ENCODE measurements around the gene ETV6.

The ETV6 gene

DNA sequence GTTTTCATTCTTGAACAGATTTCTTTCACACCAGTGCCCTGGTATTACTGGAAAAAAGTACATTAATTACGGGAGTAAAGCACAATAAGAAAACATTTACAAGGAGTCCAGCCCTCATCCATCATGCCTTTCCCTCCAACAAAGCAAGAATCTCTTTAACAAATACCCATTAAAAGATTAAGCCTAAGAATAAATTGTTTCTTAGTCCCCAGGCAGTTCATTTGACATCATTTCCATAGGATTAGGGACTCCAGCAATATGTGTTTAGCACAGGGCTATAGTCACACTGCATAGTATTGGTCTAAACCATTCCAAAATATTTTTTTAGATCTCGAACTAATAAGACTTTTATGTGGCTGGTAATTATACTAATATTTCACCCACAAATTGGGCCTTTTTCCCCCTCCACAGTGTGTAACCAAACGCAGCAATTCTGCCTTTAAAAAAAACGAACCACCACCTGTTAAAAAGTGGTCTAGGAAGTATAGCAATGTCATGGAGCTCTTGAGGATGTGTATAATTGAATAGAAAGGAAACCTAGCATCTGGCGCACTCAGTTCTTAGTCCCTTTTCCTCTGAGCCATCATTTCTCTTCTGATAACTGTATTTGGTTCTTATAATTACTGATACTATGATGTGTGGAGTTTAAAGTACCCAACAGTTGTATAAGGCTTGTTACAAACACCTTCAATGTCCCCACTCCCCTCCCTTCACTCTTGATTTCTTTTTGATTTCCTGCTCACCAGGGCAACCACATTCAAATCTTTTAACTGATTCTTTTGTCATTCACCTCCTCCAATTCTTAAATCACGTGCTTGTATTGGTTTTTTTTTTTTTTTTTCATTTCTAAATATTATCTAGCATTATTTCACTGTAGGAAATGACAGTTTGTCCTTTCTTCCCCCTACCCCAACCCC is 138.7 kb downstream of the ETV6 start:
- Histone ChIP-seq H3K27ac (ENCODE audit: low read depth, low read length, severe bottlenecking) (no peak overlapping the region), H3K4me3 (ENCODE audit: extremely low read depth, insufficient read depth, low read length, poor library complexity, severe bottlenecking) (no peak overlapping the region), H3K36me3 (ENCODE audit: control insufficient read depth, insufficient read depth, low read length) (peaks cover 4% of the 10 kb centered on the region), H3K4me1 (ENCODE audit: control insufficient read depth, insufficient read depth, low read length, poor library complexity, severe bottlenecking) (peaks cover 10% of the 10 kb centered on the region), H3K9me3 (ENCODE audit: control insufficient read depth, low read length) (no peaks in the 10 kb centered on the region)
- 100% methylated on average over 1 to 2 of the region's 6 CpGs for WGBS, 2 experiments (ENCODE audit: insufficient coverage in 2 of 2)

DNA sequence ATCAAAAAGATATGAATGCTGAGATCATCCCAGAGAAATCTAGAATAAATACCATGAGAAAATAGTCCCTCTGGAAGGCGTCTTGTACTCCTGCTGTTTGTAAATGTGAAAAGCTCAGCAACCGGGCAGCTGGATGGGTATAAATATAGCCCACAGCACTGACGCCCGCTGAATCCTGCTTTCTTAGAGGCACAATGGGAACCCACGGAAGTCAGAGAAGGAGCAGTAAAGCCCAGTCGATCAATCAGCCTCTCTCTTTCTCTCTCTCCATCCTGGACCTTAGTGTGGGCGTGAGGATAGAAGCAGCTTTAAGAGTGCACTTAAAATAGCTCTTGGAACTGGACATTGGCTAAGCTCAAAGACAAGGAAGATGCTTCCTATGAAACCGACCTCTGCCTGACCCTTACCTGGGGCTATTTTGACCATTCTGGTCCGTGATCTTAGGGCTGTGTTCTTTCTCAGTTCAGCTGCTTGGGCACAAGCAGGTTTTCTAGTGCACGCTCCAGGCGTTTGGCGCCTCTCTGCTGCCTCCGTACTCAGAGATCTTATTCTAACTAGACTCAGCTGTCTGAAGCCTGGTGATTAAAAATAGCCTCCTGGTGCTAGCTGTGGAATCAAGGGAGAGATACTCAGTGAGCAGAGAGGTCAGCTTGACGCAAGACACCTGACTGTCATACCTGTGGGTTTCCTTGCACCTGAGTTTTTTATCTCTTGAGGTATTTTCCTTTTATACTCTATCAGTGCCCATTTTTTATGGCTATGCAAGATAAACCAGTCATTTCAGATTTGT is 144.6 kb downstream of the ETV6 start:
- no peaks in the 10 kb centered on the region for H3K9me3 ChIP-seq (ENCODE audit: control insufficient read depth, low read length)
- H3K27ac ChIP-seq (ENCODE audit: low read depth, low read length, severe bottlenecking): peak overlapping the region; percentile 0
- peaks cover 63% of the 10 kb centered on the region for H3K4me1 ChIP-seq (ENCODE audit: control insufficient read depth, insufficient read depth, low read length, poor library complexity, severe bottlenecking)
- WGBS, 2 experiments (ENCODE audit: insufficient coverage in 2 of 2): 93 to 96% methylated on average over 8 of the region's 14 CpGs
- H3K4me3 ChIP-seq (ENCODE audit: extremely low read depth, insufficient read depth, low read length, poor library complexity, severe bottlenecking): no peak overlapping the region
- peaks cover 4% of the 10 kb centered on the region for H3K36me3 ChIP-seq (ENCODE audit: control insufficient read depth, insufficient read depth, low read length)

DNA sequence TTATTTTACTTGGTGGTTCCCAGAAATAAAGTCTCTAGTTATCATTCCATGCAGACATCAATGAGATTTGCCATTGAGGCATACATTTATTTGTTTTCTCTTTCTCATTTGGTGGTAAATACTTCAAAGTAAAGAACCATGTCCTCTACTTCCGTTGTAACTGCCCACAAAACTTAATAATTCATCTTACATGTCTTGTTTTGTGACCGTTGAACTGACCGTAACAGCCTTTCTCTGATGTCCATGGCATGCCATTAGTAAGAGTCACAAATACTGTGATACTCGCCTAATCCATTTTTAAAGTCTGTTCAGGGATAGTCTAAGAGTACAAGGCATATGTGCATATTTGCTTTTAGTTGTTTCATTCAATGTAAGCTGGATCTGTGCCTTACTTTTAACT is 145.3 kb downstream of the ETV6 start:
- peaks cover 4% of the 10 kb centered on the region for H3K36me3 ChIP-seq (ENCODE audit: control insufficient read depth, insufficient read depth, low read length)
- H3K4me1 ChIP-seq (ENCODE audit: control insufficient read depth, insufficient read depth, low read length, poor library complexity, severe bottlenecking): peaks cover 65% of the 10 kb centered on the region
- 94 to 95% methylated on average over 4 of the region's 4 CpGs for WGBS, 2 experiments (ENCODE audit: insufficient coverage in 2 of 2)
- no peak overlapping the region for H3K27ac ChIP-seq (ENCODE audit: low read depth, low read length, severe bottlenecking)
- H3K4me3 ChIP-seq (ENCODE audit: extremely low read depth, insufficient read depth, low read length, poor library complexity, severe bottlenecking): no peak overlapping the region
- H3K9me3 ChIP-seq (ENCODE audit: control insufficient read depth, low read length): no peaks in the 10 kb centered on the region

DNA sequence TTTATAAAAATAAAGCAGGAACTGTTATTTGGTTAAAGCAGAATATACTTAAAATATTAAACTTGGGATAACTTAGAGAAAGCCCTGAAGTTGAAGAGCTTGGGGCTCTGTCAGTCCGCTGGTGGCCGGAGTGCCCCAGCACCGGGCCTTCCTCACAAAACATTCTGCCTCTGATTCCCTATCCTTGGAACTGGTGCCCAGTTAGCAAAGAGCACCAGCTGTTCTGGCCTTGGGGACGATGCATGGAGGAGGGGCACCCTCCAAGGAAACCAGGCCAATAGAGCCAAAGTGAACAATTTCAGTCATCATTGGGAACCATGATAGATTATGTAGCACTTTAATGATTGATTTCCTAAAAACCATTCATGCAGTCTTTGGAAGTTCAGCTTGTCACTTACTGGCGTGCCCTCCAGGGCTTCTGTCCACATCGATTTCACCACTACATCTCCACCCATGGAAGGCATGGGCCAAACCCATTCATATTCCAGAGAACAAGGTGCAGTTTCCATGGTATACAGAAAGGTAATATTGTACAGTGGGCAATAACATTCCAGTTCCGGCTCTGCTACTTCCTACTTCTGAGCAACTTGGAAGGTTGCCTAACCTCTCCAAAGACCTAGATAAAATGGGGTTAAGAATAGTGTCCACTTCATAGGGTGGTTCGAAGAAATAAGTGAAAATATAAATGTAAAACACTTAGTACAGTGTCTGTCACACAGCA is 145.9 kb downstream of the ETV6 start:
- Histone ChIP-seq H3K36me3 (ENCODE audit: control insufficient read depth, insufficient read depth, low read length) (peaks cover 1% of the 10 kb centered on the region), H3K4me3 (ENCODE audit: extremely low read depth, insufficient read depth, low read length, poor library complexity, severe bottlenecking) (no peak overlapping the region), H3K4me1 (ENCODE audit: control insufficient read depth, insufficient read depth, low read length, poor library complexity, severe bottlenecking) (peaks cover 65% of the 10 kb centered on the region), H3K9me3 (ENCODE audit: control insufficient read depth, low read length) (no peaks in the 10 kb centered on the region), H3K27ac (ENCODE audit: low read depth, low read length, severe bottlenecking) (peak overlapping the region; percentile 81)
- 97 to 100% methylated on average over 2 to 5 of the region's 8 CpGs for WGBS, 2 experiments (ENCODE audit: insufficient coverage in 2 of 2)

DNA sequence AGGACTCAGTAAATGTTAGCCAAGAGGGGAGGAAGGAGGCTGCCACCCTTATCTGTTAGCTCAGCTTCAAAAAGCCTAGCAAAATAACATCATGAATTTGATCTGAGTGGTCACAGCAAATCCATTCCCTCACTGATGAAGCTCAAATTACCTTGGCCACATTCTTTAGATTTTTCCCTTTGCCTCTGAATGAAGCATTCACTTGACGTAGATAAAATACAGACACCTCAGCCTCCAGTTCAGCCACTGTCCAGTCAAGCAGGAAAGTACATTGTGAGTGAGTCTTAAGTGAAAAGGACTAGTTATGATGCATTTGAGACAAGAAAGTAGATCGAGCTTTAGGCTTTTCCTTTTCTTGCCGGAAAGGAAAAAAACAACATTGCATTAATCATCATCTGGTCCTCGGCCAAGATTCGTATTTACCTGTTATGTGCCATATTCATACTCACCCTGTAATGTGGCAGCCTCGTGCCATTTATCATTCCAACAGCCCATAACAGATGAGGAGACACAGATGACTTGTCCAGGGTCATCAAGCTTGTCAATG is 146.5 kb downstream of the ETV6 start:
- 87 to 100% methylated on average over 2 to 5 of the region's 6 CpGs for WGBS, 2 experiments (ENCODE audit: insufficient coverage in 2 of 2)
- H3K4me3 ChIP-seq (ENCODE audit: extremely low read depth, insufficient read depth, low read length, poor library complexity, severe bottlenecking): no peak overlapping the region
- peaks cover 62% of the 10 kb centered on the region for H3K4me1 ChIP-seq (ENCODE audit: control insufficient read depth, insufficient read depth, low read length, poor library complexity, severe bottlenecking)
- no peaks in the 10 kb centered on the region for H3K9me3 ChIP-seq (ENCODE audit: control insufficient read depth, low read length)
- H3K36me3 ChIP-seq (ENCODE audit: control insufficient read depth, insufficient read depth, low read length): no peaks in the 10 kb centered on the region
- peak overlapping the region; percentile 81 for H3K27ac ChIP-seq (ENCODE audit: low read depth, low read length, severe bottlenecking)

DNA sequence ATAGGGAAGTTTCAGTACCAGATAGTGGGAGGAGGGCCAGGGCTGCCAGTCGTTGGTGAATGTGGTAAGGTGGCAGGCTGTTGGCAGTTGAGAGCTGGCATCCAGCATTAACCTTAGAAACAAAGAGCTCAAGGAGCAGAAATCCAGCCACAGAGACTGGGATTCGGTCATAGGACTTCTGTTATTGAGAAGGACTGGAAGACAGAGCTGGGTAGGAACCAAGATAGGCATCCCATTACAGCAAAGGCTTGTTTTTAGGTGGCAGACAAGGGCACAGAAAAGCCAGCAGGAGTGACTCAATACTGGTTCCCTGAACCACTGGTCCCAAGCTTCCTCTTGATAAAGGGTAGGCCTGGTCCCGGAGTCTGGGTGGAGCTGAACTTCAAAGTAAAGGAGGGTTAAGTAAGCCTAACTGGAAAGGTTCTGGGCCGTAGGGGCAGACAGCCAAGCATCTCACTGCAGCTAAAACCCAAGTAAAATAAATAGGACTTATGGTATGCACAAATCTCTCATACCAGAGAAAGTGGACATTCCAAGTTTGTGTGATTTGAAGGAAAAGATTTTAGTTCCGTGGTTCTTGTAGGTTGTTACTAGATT is 147.9 kb downstream of the ETV6 start:
- WGBS, 2 experiments (ENCODE audit: insufficient coverage in 2 of 2): 87 to 89% methylated on average over 2 of the region's 5 CpGs
- Histone ChIP-seq H3K4me1 (ENCODE audit: control insufficient read depth, insufficient read depth, low read length, poor library complexity, severe bottlenecking) (peaks cover 67% of the 10 kb centered on the region), H3K4me3 (ENCODE audit: extremely low read depth, insufficient read depth, low read length, poor library complexity, severe bottlenecking) (no peak overlapping the region), H3K36me3 (ENCODE audit: control insufficient read depth, insufficient read depth, low read length) (peaks cover 5% of the 10 kb centered on the region), H3K27ac (ENCODE audit: low read depth, low read length, severe bottlenecking) (peak overlapping the region; percentile 71), H3K9me3 (ENCODE audit: control insufficient read depth, low read length) (no peaks in the 10 kb centered on the region)

DNA sequence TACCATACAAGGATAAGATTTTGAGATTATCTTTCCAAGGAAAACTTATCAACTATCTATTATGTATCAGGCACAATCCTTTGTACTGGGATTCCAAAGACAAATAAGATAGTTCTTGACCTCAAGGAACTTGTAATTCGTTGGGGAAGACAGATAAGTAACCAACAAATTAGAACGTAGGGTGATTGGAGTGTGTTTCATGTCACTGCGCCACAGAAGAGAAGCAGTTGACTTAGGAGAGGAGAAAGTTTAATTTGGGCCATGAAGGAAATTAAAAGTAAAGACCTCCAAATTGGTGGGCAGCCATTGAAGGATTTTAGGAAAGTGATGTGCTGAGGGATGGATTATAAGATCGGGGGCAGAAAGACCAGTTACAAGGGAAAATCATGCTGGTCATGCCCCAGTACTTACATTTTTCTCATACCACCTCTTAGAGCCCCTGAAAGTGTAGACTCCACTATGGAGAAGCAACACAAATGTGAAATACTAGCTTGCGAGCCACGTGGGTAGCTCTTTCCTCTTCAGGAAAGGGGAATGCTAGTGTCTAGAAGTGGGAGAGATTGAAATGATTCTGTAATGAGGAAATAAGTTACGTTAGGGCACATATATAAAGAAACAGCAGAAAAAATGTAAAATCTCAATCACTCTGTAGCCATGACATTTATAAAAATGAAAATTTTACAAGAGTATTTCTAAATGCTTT is 148.7 kb downstream of the ETV6 start:
- 77 to 78% methylated on average over 5 of the region's 7 CpGs for WGBS, 2 experiments (ENCODE audit: insufficient coverage in 2 of 2)
- no peaks in the 10 kb centered on the region for H3K9me3 ChIP-seq (ENCODE audit: control insufficient read depth, low read length)
- H3K27ac ChIP-seq (ENCODE audit: low read depth, low read length, severe bottlenecking): peak overlapping the region; percentile 71
- H3K36me3 ChIP-seq (ENCODE audit: control insufficient read depth, insufficient read depth, low read length): peaks cover 5% of the 10 kb centered on the region
- H3K4me3 ChIP-seq (ENCODE audit: extremely low read depth, insufficient read depth, low read length, poor library complexity, severe bottlenecking): no peak overlapping the region
- peaks cover 66% of the 10 kb centered on the region for H3K4me1 ChIP-seq (ENCODE audit: control insufficient read depth, insufficient read depth, low read length, poor library complexity, severe bottlenecking)

DNA sequence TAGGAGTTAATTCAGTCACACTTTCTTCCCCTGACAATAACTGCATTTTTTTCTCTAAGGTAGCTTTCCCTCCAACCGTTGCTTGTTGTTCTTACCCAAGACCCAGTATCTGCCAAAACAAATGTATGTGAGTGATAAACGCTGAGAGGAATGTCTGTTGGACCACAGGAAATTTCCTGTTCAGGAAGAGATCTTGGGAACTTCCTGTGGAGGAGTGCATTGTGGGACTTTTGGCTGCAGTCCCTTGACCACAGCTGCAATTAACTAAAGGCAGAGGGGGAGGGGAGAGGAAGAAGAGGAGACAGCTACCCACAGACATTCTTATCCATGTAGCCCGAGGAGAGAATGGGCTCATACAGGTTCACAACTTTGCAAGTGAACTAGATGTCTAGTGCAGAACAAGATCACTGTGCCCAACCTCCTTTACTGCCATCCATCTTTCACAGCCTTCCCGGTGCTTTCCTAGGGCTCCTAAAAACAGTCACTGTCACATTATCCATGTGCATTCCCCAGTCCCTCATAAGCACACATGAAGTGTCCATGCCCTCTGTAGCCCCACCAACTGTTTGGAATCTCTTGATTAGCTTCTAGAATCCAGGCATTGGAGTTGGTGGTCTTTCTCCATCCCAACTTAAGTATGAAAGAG is 149.5 kb downstream of the ETV6 start:
- whole genome bisulfite sequencing, 2 experiments (ENCODE audit: insufficient coverage in 2 of 2): 92 to 94% methylated on average over 2 of the region's 4 CpGs
- peaks cover 5% of the 10 kb centered on the region for H3K36me3 ChIP-seq (ENCODE audit: control insufficient read depth, insufficient read depth, low read length)
- H3K4me1 ChIP-seq (ENCODE audit: control insufficient read depth, insufficient read depth, low read length, poor library complexity, severe bottlenecking): peaks cover 57% of the 10 kb centered on the region
- H3K27ac ChIP-seq (ENCODE audit: low read depth, low read length, severe bottlenecking): peak overlapping the region; percentile 71
- H3K9me3 ChIP-seq (ENCODE audit: control insufficient read depth, low read length): peaks cover under 1% of the 10 kb centered on the region
- no peak overlapping the region for H3K4me3 ChIP-seq (ENCODE audit: extremely low read depth, insufficient read depth, low read length, poor library complexity, severe bottlenecking)

DNA sequence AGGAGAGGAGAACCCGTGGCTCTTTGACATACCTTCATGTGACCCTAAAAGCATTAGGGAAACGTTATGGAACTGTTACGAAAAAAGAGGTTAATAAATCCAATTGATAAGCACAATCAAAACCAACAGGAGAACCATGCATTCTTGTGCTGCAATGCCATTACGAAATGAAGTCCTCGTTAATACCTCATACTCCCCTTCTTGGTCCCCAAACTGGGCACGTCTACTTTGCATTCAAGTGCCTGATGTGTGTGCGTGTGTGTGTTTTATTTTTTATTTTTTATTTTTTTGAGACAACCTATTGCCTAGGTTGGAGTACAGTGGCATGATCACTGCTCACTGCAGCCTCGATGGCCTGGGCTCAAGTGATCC is 150.0 kb downstream of the ETV6 start:
- Histone ChIP-seq H3K9me3 (ENCODE audit: control insufficient read depth, low read length) (peaks cover 3% of the 10 kb centered on the region), H3K4me1 (ENCODE audit: control insufficient read depth, insufficient read depth, low read length, poor library complexity, severe bottlenecking) (peaks cover 54% of the 10 kb centered on the region), H3K36me3 (ENCODE audit: control insufficient read depth, insufficient read depth, low read length) (peaks cover 5% of the 10 kb centered on the region), H3K4me3 (ENCODE audit: extremely low read depth, insufficient read depth, low read length, poor library complexity, severe bottlenecking) (no peak overlapping the region), H3K27ac (ENCODE audit: low read depth, low read length, severe bottlenecking) (peak overlapping the region; percentile 24)
- WGBS, 2 experiments (ENCODE audit: insufficient coverage in 2 of 2): 96 to 100% methylated on average over 3 to 4 of the region's 8 CpGs

All from mesodermal cell (in vitro differentiated cells).